Stimulated activated CD8-positive, alpha-beta memory T cell treated with anti-CD3 and anti-CD28 coated beads, Interleukin-7, amount 100 ng/mL, for 48 hours (primary cell): Measurements from ENCODE around the gene ATG3.
"Not testable (repeated sequence)": the region's sequence is repeated elsewhere in the genome, so short reads cannot be mapped to it uniquely, and the experiment has no call there.

ENCODE experiments used
- DNase-seq, 2 donors: peaks; one replicate each; pipeline ENCODE4 v3.0.0-alpha.2; 2020; ENCODE audit warnings: low read depth in 1 of 2; ENCODE audit errors: extremely low read depth in 1 of 2

ATG3 gene

DNA sequence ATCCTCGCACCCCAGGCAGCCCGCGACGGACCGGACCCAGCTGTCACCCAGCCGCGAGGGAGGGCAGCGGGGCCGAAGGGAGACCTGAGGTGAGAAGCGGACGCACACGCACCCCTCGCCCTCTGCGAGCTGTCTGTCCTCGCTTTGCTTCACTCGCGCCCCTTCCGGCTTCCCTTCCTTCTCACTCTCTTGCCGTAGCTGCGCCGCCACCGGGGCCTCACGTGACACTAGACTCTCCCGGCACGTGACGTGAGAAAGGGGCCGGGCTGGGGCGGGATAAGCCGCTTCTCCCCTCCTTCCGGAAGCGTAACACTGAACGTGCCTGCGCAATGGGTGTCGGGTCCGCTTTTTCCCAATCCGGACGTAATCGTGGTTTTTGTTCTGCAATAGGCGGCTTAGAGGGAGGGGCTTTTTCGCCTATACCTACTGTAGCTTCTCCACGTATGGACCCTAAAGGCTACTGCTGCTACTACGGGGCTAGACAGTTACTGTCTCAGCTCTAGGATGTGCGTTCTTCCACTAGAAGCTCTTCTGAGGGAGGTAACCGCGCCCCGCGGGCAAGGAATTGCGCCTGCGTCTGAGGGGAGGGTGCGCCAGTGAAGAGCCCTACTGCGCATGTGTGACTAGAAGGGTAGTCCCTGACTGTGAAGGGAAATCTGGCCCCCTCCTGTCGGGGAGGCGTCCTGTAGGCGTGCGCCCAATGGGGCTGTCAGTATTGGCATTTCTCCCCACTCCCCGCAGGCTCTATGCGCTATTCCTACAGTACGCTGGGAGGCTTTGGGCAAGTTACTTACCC lies at the start of gene ATG3, which contains the start of gene SLC35A5:
Gene ATG3, minus strand, starts transcription at position 229 of the 796 bp plus-strand sequence. CDS start 434 bp downstream, outside the sequence.
Gene SLC35A5, plus strand, starts transcription at position 312 of the 796 bp plus-strand sequence. CDS start 1,359 bp downstream, outside the sequence.
- DNase-seq: peak; percentile 97 to 99

DNA sequence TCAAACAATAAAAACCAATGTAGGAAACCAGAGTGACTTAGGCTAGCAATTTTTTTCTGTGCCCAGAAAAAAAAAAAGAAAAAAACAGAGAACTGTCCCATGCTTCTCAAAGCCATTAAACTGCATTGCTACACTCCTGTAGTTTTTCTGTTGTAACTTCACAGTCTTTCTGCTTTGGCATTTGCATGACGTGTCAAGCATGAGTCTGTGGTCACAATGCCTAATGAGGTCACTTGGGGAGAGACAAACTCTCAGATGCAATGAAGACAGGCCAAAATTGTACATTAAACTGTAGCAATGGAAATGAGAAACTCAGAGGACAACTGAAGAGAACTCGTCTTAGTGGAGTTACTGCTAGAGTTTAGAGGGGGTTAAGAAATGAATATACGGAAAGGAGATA lies 48.4 kb upstream of the ATG3 start:
- no peak for DNase-seq

DNA sequence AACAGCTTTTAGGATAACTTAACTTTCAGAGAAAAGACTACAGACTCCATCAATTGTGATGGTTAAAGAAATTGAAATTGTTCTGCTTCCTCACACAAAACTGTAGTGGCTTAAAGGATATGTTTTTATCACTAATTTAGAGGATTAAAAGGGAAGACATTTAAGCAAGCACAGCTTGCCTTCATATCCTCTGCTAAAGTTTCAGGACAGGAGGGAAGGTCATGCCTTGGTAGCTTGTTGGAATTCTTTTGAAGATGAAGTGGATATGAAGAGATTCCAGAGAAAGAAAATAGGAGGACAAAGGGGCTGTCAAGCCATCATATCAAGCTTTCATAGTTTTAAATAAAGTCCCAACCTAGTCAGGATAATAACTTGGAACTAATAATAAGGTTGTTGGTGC lies 46.1 kb upstream of the ATG3 start:
- no peak for DNase-seq

DNA sequence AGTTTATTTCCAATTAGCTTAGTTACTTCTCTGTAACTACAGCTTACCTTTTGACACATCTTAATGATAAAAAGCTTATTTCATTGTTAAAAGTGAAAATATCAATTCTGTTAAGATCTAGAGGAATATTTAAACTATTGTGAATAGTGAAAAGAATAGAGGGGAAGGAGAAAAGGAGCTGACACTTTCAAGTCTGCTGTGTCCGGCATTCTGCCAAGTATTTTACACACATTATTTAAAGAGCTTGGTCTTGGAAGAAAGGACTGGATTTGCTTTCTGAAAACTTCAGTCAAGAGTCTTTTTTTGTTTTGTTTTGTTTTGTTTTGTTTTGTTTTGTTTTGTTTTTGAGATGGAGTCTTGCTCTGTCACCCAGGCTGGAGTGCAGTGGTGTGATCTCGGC lies 44.3 kb upstream of the ATG3 start:
- no peak for DNase-seq

DNA sequence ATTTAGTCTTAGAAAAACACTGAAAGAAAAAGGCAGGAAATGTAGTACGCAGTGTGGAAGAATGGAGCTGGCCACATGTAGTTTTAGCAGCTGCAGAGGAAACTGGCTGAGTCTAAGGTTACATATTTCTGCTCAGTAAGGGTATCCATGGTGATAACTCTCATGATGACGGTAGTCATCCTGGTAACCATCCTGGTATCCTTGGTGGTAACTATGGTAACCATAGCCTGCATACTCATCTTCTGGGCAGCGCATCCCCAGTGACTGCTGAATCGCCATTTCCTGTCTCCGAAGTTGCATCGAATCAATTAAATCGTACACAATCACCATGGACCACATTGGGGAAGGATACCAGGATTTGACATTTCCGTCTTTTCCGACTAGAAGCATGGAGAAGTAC lies 43.5 kb upstream of the ATG3 start:
- DNase-seq: no peak

DNA sequence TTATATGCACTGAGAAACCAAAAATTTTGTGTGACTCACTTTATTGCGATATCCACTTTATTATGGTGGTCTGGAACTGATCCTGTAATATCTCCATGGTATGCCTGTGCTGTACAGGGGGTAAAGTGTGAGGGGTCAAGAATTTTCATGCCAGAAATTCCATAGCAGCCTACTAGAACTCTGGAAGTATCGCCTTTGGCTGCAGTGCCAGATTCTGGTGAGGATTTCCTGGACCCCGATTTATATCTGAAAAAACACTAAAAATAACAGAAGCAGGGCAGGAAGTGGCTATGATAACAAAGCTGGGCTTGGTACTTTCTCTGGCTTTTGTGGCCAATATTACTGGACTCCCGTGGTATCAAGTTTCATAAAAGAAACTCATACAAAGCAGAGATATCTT lies 42.8 kb upstream of the ATG3 start:
- no peak for DNase-seq

DNA sequence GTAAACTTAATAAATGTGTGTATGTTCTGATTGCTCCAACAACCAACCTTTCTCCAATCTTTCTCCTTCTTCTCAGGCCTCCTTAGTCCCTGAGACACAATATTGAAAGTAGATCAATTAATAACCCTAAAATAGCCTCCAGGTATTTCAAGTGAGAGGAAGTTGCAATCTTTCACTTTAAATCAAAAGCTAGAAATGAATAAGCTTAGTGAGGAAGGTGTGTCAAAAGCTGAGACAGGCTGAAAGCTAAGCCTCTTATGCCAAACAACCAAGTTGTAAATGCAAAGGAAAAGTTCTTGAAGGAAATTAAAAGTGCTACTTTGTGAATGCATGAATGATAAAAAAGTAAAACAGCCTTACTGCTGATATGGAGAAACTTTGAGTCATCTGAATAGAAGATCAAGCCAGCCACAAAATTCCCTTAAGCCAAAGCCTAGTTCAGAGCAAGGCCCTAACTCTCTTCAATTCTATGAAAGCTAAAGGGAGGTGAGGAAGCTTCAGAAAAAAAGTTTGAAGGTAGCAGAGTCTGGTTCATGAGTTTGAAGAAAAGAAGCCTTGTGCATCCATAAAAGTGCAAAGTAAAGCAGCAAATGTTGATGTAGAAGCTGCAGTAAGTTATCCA lies 40.6 kb upstream of the ATG3 start:
- no peak for DNase-seq

DNA sequence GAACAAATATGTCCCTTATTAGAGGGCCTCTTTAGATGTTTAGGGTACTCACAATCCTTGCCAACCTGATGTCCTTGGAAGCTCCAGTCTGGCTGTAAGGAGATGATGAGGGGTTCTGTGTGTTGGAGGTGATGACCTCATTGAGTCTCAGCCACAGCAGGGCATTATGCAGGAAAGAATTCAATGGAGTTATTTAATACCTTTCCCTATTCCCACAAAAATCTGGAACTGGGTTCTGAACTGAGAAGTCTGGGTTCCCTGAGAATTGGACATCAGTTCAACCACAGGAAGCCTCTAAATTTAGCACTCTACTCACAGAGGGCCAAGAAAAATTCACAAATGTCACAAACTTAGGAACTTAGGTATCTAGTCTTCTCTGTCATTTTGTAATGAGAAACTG lies 37.0 kb upstream of the ATG3 start:
- no peak for DNase-seq

DNA sequence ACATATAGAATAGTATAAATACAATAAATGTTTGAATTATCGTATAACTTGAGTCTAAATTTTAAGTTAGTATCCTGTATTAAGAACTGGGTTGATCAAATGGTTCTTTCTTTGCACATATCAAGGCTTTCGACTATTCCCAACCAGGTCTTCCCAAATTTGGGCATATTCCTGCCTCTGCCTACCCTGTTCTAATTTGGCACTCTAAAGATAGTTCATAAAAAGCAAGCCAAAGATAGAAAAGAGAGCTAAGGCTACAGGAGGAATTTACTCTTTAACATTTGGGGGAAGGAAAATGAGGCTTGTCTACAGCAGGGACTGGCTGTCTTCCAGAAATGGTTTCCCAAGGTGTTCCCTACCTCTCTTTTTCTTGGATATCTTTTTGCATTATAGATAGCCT lies 36.2 kb upstream of the ATG3 start:
- DNase-seq: no peak

DNA sequence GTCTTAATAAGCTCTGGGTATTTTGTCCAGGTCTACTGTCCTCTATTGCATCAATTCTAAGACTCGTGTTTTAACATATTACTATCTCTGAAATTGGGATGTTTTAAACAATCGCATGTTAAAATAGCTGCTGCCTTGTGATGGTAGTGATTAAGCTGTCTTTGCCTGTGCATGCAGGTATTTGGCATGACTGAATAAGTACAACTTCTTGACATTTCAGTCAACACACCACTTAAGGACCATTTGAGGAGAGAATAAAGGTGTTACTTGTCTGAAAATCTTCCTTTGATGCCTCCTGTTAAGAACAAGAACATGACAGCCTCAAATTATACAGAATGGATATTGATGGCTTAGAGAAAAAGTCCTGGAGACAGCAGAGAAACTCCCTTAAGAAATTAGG lies 33.1 kb upstream of the ATG3 start:
- no peak for DNase-seq

DNA sequence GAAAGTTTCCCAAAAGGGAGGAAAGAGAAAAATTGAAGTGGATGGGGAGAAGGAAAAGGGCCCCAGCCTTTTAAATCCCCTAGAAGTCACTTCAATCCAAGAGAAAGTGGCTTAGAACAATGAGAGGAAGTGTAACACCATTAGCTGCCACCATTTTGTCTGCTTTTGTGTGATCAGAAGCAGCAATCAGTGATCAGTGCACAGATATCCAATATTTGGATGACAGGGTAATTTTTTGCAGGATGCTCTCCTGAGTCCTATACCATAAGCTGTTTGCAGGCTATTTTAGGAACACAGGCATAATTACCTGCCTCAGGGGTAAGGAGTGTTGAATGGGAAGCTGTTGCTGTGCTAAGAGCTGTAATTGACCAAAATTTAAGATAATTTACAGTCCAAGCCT lies 31.5 kb upstream of the ATG3 start:
- DNase-seq: no peak

DNA sequence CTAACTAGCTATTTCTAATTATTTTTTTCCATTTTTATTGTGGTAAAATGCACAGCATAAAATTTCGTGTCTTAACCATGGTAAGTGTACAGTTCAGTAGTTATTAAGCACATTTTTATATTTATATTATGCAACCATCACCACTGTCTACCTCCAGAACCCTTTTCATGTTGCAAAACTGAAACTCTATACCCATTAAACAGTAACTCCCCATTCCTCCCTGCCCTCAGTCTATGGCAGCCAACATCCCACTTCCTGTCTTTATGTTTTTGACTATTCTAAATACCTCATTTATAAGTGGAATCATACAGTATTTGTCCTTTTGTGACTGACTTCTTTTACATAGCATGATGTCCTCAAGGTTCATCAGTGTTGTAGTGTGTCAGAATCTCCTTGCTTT lies 25.6 kb upstream of the ATG3 start:
- no peak for DNase-seq

DNA sequence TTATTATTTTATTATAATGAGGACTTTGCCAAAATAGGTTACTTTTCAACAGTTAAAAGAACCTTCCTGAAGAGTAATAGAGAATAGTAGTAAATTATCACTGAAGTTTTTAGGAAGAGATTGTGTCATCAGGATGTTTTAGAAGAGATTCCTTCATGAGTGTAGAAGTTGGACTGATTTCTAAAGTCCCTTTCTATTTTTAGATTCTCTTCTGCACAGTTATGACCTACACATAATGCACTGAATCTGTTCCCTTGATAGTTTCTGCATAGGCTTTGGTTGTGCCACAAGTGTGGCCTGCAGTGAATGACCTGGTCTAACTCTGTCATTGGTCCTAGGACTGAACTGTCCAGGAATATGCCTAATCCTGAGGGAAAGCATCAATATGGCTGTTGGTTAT lies 24.0 kb upstream of the ATG3 start:
- DNase-seq: no peak

DNA sequence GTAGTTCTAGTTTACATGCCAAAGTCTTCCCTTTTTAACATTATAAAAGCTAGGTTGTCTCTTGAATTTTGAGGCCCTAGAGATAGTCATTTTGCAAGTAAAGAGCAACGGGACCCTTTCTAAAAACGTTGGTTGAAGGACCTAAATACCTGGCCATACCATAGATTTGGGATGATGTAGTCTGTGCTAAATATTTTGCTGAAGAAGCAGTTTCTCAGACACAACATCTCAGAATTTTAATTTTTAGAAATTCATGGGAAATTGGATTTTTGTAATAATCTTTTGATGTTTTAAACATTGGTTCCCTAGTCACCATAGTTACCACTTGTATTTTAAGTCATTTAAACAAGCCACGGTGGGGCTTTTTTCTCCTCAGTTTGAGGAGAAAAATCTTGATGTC lies 21.3 kb upstream of the ATG3 start:
- no peak for DNase-seq

DNA sequence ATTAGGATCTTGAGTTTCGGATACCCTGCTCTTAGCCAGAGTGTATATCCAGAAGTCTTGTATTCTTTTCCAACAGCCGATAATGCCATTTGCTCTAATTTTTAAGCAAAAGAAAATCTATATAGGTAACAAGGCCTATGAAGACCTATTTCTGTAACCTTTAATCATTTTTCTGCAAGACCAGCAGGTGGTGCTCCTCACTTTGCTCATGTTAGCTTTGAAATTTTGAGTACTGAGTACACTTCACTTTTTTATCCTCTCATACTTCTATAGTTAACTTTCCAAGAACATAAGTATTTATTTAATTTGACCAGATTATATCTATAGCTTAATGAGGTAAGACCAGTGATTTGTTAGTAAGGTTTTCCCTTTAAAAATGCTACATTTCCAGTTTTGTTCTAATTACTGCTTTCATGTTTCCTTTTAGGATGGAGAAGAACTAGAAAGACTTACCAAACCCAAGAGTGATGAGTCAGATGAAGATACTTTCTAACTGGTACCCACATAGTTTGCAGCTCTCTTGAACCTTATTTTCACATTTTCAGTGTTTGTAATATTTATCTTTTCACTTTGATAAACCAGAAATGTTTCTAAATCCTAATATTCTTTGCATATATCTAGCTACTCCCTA lies 20.6 kb upstream of the ATG3 start:
- DNase-seq: peak in 1 of 2 donors; percentile 4

DNA sequence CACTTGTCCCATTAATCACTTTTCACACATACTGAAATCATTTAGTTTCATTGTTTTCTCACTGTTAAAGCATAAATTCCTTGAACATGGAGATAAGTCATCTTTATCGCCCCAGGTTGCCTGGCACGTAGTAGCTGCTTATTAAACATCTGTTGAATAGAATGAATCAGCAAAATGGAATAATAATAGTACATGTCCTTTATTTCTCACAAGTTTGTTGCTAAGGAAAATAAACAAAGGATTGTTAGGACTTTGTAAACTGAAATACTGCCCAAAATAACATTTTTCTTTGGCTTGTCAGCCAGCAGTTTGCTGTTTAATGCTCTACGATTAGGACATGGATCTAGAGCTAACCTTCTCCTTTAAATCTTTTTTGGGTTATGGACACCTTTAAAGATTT lies 17.9 kb upstream of the ATG3 start:
- DNase-seq: no peak

DNA sequence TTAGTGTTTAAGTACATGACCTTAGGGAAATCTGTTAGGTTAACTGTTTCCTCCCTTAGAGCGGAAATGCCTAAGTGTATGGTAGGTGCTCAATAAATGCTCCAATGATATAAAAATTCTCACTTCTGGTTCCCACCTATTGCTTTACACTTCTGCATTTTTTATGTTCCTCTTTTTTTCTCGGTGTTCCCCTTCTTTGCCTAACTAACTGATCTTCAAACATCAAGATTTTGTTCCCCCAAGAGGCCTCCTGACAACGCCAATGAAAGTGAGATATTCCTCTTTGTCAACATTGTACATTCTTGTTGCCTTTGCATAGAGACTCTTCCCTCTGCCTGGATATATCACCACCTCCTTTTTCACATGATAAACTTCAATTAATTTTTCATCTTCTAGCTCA lies 17.5 kb upstream of the ATG3 start:
- no peak for DNase-seq

DNA sequence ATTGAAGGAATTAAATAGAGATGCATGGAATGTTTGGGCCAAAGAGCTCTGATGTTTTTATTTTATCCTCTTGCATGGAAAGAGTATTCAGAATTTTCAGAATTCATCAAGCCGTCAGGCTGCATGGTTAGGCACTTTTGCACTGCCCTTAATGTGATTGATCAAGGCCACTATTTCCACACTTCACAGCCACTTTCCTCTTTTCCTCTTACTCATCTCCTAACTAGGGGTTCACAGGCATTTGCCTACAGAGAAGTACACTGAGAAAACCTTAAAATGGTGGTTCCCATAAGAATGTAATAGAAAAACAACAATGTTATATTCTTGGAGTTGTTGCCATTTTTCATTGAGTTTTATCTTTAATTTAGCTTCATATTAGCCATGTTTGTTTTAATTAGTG lies 10.9 kb upstream of the ATG3 start:
- no peak for DNase-seq

DNA sequence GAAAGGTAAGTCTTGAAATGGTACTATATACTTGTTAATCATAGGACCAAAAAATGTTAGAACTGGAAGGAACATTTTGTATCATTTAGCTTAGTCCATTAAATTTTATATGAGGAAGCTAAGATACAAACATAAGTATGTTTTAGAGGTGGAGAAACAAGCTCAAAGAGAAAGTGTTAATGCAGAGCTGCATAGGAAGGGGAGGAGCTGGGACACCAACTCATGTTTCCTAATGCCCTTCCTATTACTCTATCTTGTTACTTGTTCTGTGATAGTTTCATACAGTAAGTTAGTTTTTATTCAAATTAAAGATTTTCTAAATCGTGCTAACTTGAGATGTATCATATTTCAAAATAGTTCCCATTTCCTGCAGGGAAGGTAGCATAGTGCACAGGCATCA lies 7.5 kb upstream of the ATG3 start:
- DNase-seq: no peak

DNA sequence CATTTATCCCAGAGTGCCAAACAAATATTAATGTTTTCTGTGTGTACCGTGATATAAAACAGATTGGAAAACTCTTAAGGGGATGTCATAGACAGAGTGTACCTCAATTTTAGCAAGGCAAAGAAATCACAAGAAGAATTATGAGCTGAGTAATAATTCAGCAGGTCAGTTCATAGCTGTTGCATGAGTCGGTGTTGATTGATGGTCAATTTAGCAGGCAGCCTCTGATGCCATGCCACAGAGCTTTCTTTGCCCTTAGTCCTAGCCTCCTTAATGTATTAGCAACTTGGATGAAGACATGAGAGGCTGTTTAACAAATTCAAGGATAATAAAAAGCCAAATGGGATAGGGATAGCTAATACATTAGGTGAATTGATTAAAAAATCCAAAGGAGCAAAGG lies 6.9 kb upstream of the ATG3 start:
- DNase-seq: no peak

DNA sequence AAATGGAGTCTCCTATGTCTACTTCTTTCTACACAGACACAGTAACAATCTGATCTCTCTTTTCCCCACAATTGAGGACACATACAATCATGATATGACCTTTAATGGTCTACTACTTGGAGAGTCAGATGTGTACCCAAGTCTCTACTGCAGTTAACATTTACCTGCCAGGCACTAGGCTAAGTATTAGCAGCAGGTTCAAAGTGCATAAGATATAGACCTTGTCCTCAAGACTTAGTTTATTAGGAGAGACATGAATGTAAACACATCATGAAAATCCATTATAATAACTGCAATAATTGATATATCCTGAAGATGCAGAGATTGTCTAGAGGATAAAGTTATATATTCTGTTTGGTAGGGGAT lies 3.2 kb upstream of the ATG3 start:
- no peak for DNase-seq

DNA sequence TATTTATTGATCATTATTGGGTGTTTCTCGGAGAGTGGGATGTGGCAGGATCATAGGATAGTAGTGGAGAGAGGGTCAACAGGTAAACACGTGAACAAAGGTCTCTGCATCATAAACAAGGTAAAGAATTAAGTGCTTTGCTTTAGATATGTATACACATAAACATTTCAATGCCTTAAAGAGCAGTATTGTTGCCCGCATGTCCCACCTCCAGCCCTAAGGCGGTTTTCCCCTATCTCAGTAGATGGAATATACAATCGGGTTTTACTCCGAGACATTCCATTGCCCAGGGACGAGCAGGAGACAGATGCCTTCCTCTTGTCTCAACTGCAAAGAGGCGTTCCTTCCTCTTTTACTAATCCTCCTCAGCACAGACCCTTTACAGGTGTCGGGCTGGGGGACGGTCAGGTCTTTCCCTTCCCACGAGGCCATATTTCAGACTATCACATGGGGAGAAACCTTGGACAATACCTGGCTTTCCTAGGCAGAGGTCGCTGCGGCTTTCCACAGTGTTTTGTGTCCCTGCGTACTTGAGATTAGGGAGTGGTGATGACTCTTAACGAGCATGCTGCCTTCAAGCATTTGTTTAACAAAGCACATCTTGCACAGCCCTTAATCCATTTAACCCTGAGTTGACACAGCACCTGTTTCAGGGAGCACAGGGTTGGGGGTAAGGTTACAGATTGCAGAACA lies 2.6 kb upstream of the ATG3 start:
- DNase-seq: not testable (repeated sequence)
